ENCODE measurements around the gene JTB.

GRCh38 chr1:153995640-153996039 lies 18.2 kb upstream of the JTB start:
- no peak for TF ChIP-seq CTCF (IDR thresholded peaks at IDR 0.05; ENCODE audit: poor library complexity)
- no peak for TF ChIP-seq EZH2 (IDR thresholded peaks at IDR 0.05; ENCODE audit: borderline replicate concordance)
